Measurements from ENCODE around the gene F2. TPM values are rescaled to one million over a fixed set of nuclear protein-coding genes. Genes with fewer than 3 reads are reported as not detected.

The F2 gene

DNA sequence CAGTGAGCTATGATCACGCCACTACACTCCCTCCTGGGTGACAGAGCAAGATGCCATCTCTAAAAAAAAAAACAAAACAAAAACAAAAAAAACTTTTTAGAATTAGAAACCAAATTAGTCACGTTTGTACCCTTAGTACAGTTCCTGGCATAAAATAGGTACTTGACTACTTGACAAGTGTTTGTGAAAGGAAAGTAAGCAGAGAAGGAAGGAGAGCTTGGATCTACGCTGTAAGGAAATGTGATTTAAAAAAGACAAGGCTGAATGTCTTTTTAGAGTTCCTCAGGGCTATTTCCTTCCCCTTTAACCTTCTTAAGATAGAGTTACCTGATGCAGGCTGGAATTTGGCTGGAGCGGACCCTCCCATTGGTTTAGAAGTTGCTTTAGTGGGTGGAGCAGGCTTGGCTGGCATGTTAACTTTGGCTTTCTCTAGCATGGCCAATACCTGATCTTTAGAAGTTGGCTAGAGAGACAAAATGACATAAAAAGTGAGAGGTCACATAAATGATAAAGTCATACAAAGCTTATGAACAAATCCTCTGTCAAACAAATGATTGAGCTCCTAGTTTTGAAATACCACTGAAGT, 50.7 kb downstream of the F2 start:
- H2AK5ac ChIP-seq (ENCODE audit: low read depth, low read length) = no peak overlapping the region
- H3K36me3 ChIP-seq (replicated peaks in 1 of 2; ENCODE audit: control insufficient read depth in 2 of 2, insufficient read depth in 2 of 2, low read length in 2 of 2) = peaks cover 17 to 90% of the 10 kb centered on the region in 2 donors
- H3K4me2 ChIP-seq (ENCODE audit: insufficient read depth, low read length, poor library complexity, severe bottlenecking) = no peak overlapping the region
- no peaks in the 10 kb centered on the region for H3K27me3 ChIP-seq (ENCODE audit: control insufficient read depth in 3 of 3, insufficient read depth in 3 of 3, low read depth in 1 of 3, low read length in 3 of 3)
- H2BK5ac ChIP-seq (ENCODE audit: low read length) = no peak overlapping the region
- no CpG with 5 or more reads among the region's 4 CpGs for WGBS, 2 donors (ENCODE audit: extremely low coverage in 2 of 2, insufficient read length in 2 of 2, insufficient replicate concordance in 1 of 2)
- H2AFZ ChIP-seq (ENCODE audit: low read length) = no peak overlapping the region
- no peak overlapping the region for H2BK120ac ChIP-seq (ENCODE audit: low read depth, low read length)
- H4K8ac ChIP-seq (ENCODE audit: low read depth, low read length) = no peak overlapping the region
- DNase-seq (ENCODE audit: low spot score) = no peak
- no peak overlapping the region for H3K18ac ChIP-seq (ENCODE audit: low read length)
- H3K79me1 ChIP-seq (ENCODE audit: low read depth, low read length) = no peaks in the 10 kb centered on the region
- H3K27ac ChIP-seq (replicated peaks; ENCODE audit: low read length) = no peak overlapping the region
- H3K4me3 ChIP-seq (ENCODE audit: low read length in 2 of 2) = no peak overlapping the region
- H3K4me1 ChIP-seq (ENCODE audit: control insufficient read depth in 2 of 2, insufficient read depth in 1 of 2, low read depth in 1 of 2, low read length in 2 of 2) = no peaks in the 10 kb centered on the region
- H3K14ac ChIP-seq (ENCODE audit: low read length) = no peak overlapping the region
- H2BK12ac ChIP-seq (ENCODE audit: low read length) = no peak overlapping the region
- H3K23ac ChIP-seq (ENCODE audit: low read depth, low read length, poor library complexity) = no peak overlapping the region
- H3K9me3 ChIP-seq (replicated peaks in 1 of 2; ENCODE audit: control insufficient read depth in 2 of 2, insufficient read depth in 1 of 2, low read depth in 1 of 2, low read length in 2 of 2) = no peaks in the 10 kb centered on the region
- no peak overlapping the region for H4K91ac ChIP-seq (ENCODE audit: low read depth, low read length, poor library complexity)
- H2BK15ac ChIP-seq (ENCODE audit: low read length) = no peak overlapping the region
- H3K4ac ChIP-seq (ENCODE audit: low read length) = no peak overlapping the region
- no peak overlapping the region for H3K9ac ChIP-seq (ENCODE audit: low read depth, low read length, poor library complexity)

DNA sequence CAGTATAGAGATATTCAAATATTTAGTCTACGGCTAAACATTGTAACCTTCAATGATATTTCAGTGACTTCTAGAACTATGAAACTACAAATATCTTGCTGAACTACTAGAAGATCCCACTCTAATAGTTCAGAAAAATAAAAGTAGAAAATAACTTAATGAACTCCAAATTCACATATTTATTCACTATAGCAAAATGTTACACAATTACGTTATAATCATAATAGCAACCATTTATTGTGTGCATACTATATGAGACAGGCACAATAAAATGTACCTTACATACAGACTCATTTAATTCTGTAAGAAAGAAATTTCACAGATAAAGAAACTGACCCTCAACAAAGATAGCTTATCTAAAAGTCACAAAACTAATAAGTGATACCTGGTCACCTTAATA, 57.9 kb downstream of the F2 start:
- no peak overlapping the region for H3K4ac ChIP-seq (ENCODE audit: low read length)
- no peak overlapping the region for H2AFZ ChIP-seq (ENCODE audit: low read length)
- no peaks in the 10 kb centered on the region for H3K79me1 ChIP-seq (ENCODE audit: low read depth, low read length)
- WGBS, 2 donors (ENCODE audit: extremely low coverage in 2 of 2, insufficient read length in 2 of 2, insufficient replicate concordance in 1 of 2) = no CpG with 5 or more reads among the region's 2 CpGs
- no peak overlapping the region for H4K91ac ChIP-seq (ENCODE audit: low read depth, low read length, poor library complexity)
- H3K4me1 ChIP-seq (ENCODE audit: control insufficient read depth in 2 of 2, insufficient read depth in 1 of 2, low read depth in 1 of 2, low read length in 2 of 2) = no peaks in the 10 kb centered on the region
- no peak overlapping the region for H3K23ac ChIP-seq (ENCODE audit: low read depth, low read length, poor library complexity)
- no peak overlapping the region for H2BK15ac ChIP-seq (ENCODE audit: low read length)
- H2BK120ac ChIP-seq (ENCODE audit: low read depth, low read length) = no peak overlapping the region
- no peak overlapping the region for H3K4me2 ChIP-seq (ENCODE audit: insufficient read depth, low read length, poor library complexity, severe bottlenecking)
- H3K18ac ChIP-seq (ENCODE audit: low read length) = no peak overlapping the region
- no peak overlapping the region for H4K8ac ChIP-seq (ENCODE audit: low read depth, low read length)
- no peaks in the 10 kb centered on the region for H3K27me3 ChIP-seq (ENCODE audit: control insufficient read depth in 3 of 3, insufficient read depth in 3 of 3, low read depth in 1 of 3, low read length in 3 of 3)
- no peak for DNase-seq (ENCODE audit: low spot score)
- H3K4me3 ChIP-seq (ENCODE audit: low read length in 2 of 2) = no peak overlapping the region
- peaks cover 33 to 89% of the 10 kb centered on the region in 2 donors for H3K36me3 ChIP-seq (replicated peaks in 1 of 2; ENCODE audit: control insufficient read depth in 2 of 2, insufficient read depth in 2 of 2, low read length in 2 of 2)
- H2BK5ac ChIP-seq (ENCODE audit: low read length) = no peak overlapping the region
- no peak overlapping the region for H3K14ac ChIP-seq (ENCODE audit: low read length)
- no peak overlapping the region for H3K9ac ChIP-seq (ENCODE audit: low read depth, low read length, poor library complexity)
- H2AK5ac ChIP-seq (ENCODE audit: low read depth, low read length) = no peak overlapping the region
- H2BK12ac ChIP-seq (ENCODE audit: low read length) = no peak overlapping the region
- no peak overlapping the region for H3K27ac ChIP-seq (replicated peaks; ENCODE audit: low read length)
- peaks cover 0 to 3% of the 10 kb centered on the region in 2 donors for H3K9me3 ChIP-seq (replicated peaks in 1 of 2; ENCODE audit: control insufficient read depth in 2 of 2, insufficient read depth in 1 of 2, low read depth in 1 of 2, low read length in 2 of 2)

DNA sequence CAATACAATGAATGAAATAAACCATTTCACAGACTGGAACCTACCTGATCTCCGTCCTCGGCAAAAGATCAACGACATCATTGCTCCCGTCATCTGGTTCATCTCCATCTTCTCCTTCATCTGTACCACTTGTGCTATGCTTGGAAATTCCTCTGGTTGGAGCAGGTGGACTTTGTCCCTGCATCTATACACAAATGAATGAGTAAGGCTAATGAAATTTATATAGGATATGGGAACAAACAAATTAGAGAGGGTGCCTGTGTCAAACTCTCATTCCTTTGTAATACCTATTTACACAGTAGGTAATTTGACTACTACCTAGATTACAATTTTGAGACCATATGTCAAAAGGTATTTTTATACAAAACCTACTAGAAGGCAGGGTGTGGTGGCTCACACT, 59.4 kb downstream of the F2 start:
- H3K36me3 ChIP-seq (replicated peaks in 1 of 2; ENCODE audit: control insufficient read depth in 2 of 2, insufficient read depth in 2 of 2, low read length in 2 of 2) = peaks cover 33 to 92% of the 10 kb centered on the region in 2 donors

More for the DNA sequence above, 59.4 kb downstream of the F2 start:
- Histone ChIP-seq H3K4me2 (ENCODE audit: insufficient read depth, low read length, poor library complexity, severe bottlenecking) (no peak overlapping the region), H3K23ac (ENCODE audit: low read depth, low read length, poor library complexity) (no peak overlapping the region), H3K14ac (ENCODE audit: low read length) (no peak overlapping the region), H4K8ac (ENCODE audit: low read depth, low read length) (no peak overlapping the region), H2BK15ac (ENCODE audit: low read length) (no peak overlapping the region), H2BK12ac (ENCODE audit: low read length) (no peak overlapping the region), H3K27me3 (ENCODE audit: control insufficient read depth in 3 of 3, insufficient read depth in 3 of 3, low read depth in 1 of 3, low read length in 3 of 3) (no peaks in the 10 kb centered on the region), H3K9ac (ENCODE audit: low read depth, low read length, poor library complexity) (no peak overlapping the region), H3K4me3 (ENCODE audit: low read length in 2 of 2) (no peak overlapping the region), H3K9me3 (replicated peaks in 1 of 2; ENCODE audit: control insufficient read depth in 2 of 2, insufficient read depth in 1 of 2, low read depth in 1 of 2, low read length in 2 of 2) (peaks cover 0 to 3% of the 10 kb centered on the region in 2 donors), H4K91ac (ENCODE audit: low read depth, low read length, poor library complexity) (no peak overlapping the region), H3K4ac (ENCODE audit: low read length) (no peak overlapping the region), H2AFZ (ENCODE audit: low read length) (no peak overlapping the region), H2AK5ac (ENCODE audit: low read depth, low read length) (no peak overlapping the region), H3K4me1 (ENCODE audit: control insufficient read depth in 2 of 2, insufficient read depth in 1 of 2, low read depth in 1 of 2, low read length in 2 of 2) (no peaks in the 10 kb centered on the region), H2BK120ac (ENCODE audit: low read depth, low read length) (no peak overlapping the region), H3K79me1 (ENCODE audit: low read depth, low read length) (no peaks in the 10 kb centered on the region), H2BK5ac (ENCODE audit: low read length) (no peak overlapping the region), H3K18ac (ENCODE audit: low read length) (no peak overlapping the region), H3K27ac (replicated peaks; ENCODE audit: low read length) (no peak overlapping the region)
- no peak for DNase-seq (ENCODE audit: low spot score)
- WGBS, 2 donors (ENCODE audit: extremely low coverage in 2 of 2, insufficient read length in 2 of 2, insufficient replicate concordance in 1 of 2) = no CpG with 5 or more reads among the region's 4 CpGs

Small RNA genes within 50 kb of the gene (small RNA-seq; reads per million reads assigned to genes)
- gene MIR5582 (ENCODE audit: insufficient read depth) = 1.2 reads per million
- not detected for gene RF00573 (ENCODE audit: insufficient read depth)
- gene SNORD67 (ENCODE audit: insufficient read depth) = 414 reads per million, percentile 98 among the genes with 10 or more reads in this experiment

Measured in neuronal stem cell (in vitro differentiated cells).